Adrenal gland (tissue), 12 donors: ENCODE measurements around the gene TOM1L1. TPM values are rescaled to one million over a fixed set of nuclear protein-coding genes. Genes with fewer than 3 reads are reported as not detected.

ENCODE experiments used
- DNase-seq, 7 donors: peaks; one replicate each; pipeline ENCODE4 v3.0.0-alpha.2; 2019 to 2020
- H3K27ac ChIP-seq, 5 donors: fragments of 200-600 bp; sonication (generic) in 4 of 5; 1 replicate in 3 of 5; 2 replicates in 2 of 5; pipeline versions ENCODE4 v1.5.1 to v1.8.0; 2016 to 2020; ENCODE audit warnings: mild to moderate bottlenecking in 1 of 5
- H3K27me3 ChIP-seq: fragments of 200-600 bp; 2 replicates; pipeline ENCODE4 v1.8.0; 2021
- H3K36me3 ChIP-seq, 2 donors: fragments of 200-600 bp; replicated peaks in 1 of 2; 1 replicate in 1 of 2; 2 replicates in 1 of 2; pipeline versions ENCODE4 v1.5.1 to v1.8.0; 2018 to 2022
- H3K4me1 ChIP-seq, 2 donors: fragments of 200-600 bp; replicated peaks in 1 of 2; 1 replicate in 1 of 2; 2 replicates in 1 of 2; pipeline versions ENCODE4 v1.5.1 to v1.8.0; 2018 to 2021
- H3K4me3 ChIP-seq, 4 donors: fragments of 200-600 bp; sonication (generic) in 3 of 4; one replicate each; pipeline ENCODE4 v1.5.1; 2016 to 2018
- H3K9me3 ChIP-seq, 3 donors: fragments of 200-600 bp; sonication (generic) in 1 of 3; replicated peaks in 1 of 3; 1 replicate in 2 of 3; 2 replicates in 1 of 3; pipeline versions ENCODE4 v1.5.1 to v1.8.0; 2016 to 2021
- POLR2A ChIP-seq, 2 donors: fragments of 450-650 bp; IDR thresholded peaks; one replicate each; pipeline ENCODE4 v1.6.1; 2017; ENCODE audit warnings: antibody characterized with exemption in 2 of 2, mild to moderate bottlenecking in 2 of 2, moderate library complexity in 1 of 2
- WGBS, 4 donors: extraction: QIAGEN DNeasy Blood & Tissue Kit in 2 of 4; methylation state at CpG; one replicate each; pipeline versions ENCODE4 v1.1.5 to v1.1.7; 2013 to 2017; 5-methylcytosine and 5-hydroxymethylcytosine counted together
- intact Hi-C, 2 donors: fragments of 100-400 bp; cut with DNase I; formaldehyde crosslinking; loops; one replicate each; pipeline versions ENCODE4 v1.14.1 to v1.15.0; 2022 to 2023
- polyA plus RNA-seq, 3 donors: library from polyadenylated mRNA; stranded (reverse); fragments of 200-250 nt in 2 of 3; fragments of 350-450 nt in 1 of 3; fragmentation: Illumina TruSeq in 1 of 3; extraction: RNeasy Lipid Tissue Mini Kit (QIAGEN cat#74804) in 1 of 3; gene quantifications; one replicate each; pipeline ENCODE4 v1.2.3, GENCODE V29; 2013 to 2014
- total RNA-seq, 9 donors: library from RNA; depleted of rRNA in 4 of 9; stranded (reverse); fragments of >200 nt in 4 of 9; fragments of 120-200 nt in 1 of 9; fragmentation: NEBNext Ultra II Directional in 1 of 9; extraction: Animal tissue kit (Norgen Biotek cat#: 25700) in 1 of 9; gene quantifications; one replicate each; pipeline versions ENCODE4 v1.1.0 to v1.2.4, GENCODE V29; 2013 to 2023
- TF ChIP-seq, protein P1 (sequence below), 6 experiments: fragments of 450-650 bp in 4 of 6; fragments of 200-600 bp in 2 of 6; sonication (generic) in 1 of 6; IDR thresholded peaks; 1 replicate in 5 of 6; 2 replicates in 1 of 6; pipeline versions ENCODE4 v1.5.1 to v1.8.0; 2016 to 2021; ENCODE audit warnings: antibody characterized with exemption in 6 of 6, mild to moderate bottlenecking in 2 of 6, moderate library complexity in 1 of 6
- donor health status: healthy with polysubstance abuse.
- donor health status: Bipolar disorder and iron deficiency.
- donor health status: DM: yes; HTN: yes; CAD: no.
- donor health status: DM: no; HTN: no; CAD: no.
- donor health status: DM: no; HTN: no; CAD: no.
- donor health status: DM: yes; HTN: yes; CAD: no.

TOM1L1 gene
- total and polyA plus RNA-seq, 12 donors, result 8.1 to 44.0 (median 31.9) TPM

DNA sequence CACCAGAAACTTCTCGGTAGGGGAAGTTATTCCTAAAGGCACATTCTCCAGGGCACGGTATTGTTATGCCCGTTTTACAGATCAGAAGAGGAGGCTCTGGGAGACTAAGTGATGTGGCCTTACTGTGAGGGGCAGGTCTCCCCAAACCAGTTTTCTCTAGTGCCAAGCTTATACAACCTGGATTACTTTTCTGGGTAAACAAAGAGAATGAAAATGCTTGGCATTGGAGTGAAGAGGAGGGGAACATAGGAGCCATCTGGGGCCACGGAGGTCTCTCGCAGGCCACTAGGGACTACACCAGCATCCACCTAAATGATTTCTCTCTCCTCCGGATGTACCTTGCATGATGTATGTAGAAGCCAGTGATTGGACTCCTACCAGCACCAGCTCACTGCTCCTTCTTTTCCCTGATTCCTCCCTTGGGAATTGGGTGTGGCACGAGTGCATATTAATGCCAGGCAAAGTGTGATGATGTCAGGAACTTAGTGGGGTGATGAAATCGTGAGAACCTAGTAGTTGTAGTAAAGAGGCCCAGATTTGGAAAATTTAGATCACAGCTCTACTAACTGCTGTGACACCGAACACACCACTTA, 674 bp downstream of the TOM1L1 start:
- WGBS, 4 donors, result 52 to 63% (median 53%) methylated on average over 9 of the region's 9 CpGs
- Histone ChIP-seq H3K36me3 (no peaks in the 10 kb centered on the region), H3K27ac (peak overlapping the region in 1 of 5 donors; percentile 30), H3K4me3 (peak overlapping the region in 2 of 4 donors; percentile 38 to 63), H3K27me3 (no peaks in the 10 kb centered on the region), H3K4me1 (peaks cover 5 to 12% of the 10 kb centered on the region in 2 donors), H3K9me3 (no peaks in the 10 kb centered on the region)
- DNase-seq, result peak in 1 of 7 donors; percentile 9
- intact Hi-C loops, result no loop called here
- TF ChIP-seq, protein P1, sequence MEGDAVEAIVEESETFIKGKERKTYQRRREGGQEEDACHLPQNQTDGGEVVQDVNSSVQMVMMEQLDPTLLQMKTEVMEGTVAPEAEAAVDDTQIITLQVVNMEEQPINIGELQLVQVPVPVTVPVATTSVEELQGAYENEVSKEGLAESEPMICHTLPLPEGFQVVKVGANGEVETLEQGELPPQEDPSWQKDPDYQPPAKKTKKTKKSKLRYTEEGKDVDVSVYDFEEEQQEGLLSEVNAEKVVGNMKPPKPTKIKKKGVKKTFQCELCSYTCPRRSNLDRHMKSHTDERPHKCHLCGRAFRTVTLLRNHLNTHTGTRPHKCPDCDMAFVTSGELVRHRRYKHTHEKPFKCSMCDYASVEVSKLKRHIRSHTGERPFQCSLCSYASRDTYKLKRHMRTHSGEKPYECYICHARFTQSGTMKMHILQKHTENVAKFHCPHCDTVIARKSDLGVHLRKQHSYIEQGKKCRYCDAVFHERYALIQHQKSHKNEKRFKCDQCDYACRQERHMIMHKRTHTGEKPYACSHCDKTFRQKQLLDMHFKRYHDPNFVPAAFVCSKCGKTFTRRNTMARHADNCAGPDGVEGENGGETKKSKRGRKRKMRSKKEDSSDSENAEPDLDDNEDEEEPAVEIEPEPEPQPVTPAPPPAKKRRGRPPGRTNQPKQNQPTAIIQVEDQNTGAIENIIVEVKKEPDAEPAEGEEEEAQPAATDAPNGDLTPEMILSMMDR (IDR thresholded peaks at IDR 0.05), result no peak
- no peak for TF ChIP-seq POLR2A (IDR thresholded peaks at IDR 0.05)

DNA sequence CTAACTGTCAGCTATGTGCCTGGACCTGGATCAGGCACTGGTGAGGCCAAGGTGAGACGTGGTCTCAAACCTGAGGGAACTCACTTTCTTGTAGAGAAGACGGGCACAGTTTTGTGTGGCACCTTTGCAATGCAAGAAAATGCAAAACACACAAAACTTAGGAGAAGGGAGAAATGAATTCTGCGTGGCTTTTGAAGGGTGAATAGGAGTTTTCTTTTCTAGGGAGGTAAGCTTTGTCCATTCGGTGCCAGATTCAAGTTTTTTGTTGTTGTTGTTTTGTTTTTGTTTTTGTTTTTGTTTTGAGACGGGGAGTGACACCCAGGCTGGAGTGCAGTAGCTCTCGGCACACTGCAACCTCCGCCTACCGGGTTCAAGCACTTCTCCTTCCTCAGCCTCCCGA, 1.4 kb downstream of the TOM1L1 start:
- no peak for DNase-seq
- Histone ChIP-seq H3K4me3 (no peak overlapping the region), H3K9me3 (no peaks in the 10 kb centered on the region), H3K27me3 (no peaks in the 10 kb centered on the region), H3K27ac (no peak overlapping the region), H3K36me3 (no peaks in the 10 kb centered on the region), H3K4me1 (peaks cover 5 to 12% of the 10 kb centered on the region in 2 donors)
- no peak for TF ChIP-seq POLR2A (IDR thresholded peaks at IDR 0.05)
- TF ChIP-seq, protein P1 (IDR thresholded peaks at IDR 0.05), result no peak
- WGBS, 4 donors, result 91 to 95% (median 94%) methylated on average over 9 of the region's 9 CpGs
- intact Hi-C loops, result no loop called here

DNA sequence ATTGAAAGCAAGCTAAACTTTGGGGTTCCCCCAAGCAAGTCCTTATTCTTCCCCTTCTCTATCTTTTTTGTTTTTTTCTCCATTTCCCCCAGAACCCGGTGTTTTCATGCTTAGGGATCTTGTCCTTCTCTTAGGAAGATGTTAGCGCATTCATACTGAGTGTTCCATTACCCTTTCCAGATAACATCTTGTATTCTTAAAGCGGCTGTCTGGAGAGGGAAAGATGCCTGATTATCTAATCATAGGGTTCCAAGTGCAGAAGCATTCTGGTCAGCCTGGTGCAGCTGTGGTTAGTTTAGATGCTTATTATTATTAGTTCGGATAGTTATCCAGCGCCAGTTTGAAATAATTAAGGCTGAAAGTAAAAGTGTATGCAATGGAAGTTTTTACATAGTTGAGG, 2.0 kb downstream of the TOM1L1 start:
- intact Hi-C loops, result no loop called here
- Histone ChIP-seq H3K4me3 (no peak overlapping the region), H3K4me1 (peaks cover 5 to 12% of the 10 kb centered on the region in 2 donors), H3K9me3 (no peaks in the 10 kb centered on the region), H3K27me3 (no peaks in the 10 kb centered on the region), H3K27ac (no peak overlapping the region), H3K36me3 (no peaks in the 10 kb centered on the region)
- WGBS, 4 donors, result 76 to 88% (median 85%) methylated on average over 5 of the region's 5 CpGs
- DNase-seq, result no peak
- TF ChIP-seq POLR2A (IDR thresholded peaks at IDR 0.05), result no peak

DNA sequence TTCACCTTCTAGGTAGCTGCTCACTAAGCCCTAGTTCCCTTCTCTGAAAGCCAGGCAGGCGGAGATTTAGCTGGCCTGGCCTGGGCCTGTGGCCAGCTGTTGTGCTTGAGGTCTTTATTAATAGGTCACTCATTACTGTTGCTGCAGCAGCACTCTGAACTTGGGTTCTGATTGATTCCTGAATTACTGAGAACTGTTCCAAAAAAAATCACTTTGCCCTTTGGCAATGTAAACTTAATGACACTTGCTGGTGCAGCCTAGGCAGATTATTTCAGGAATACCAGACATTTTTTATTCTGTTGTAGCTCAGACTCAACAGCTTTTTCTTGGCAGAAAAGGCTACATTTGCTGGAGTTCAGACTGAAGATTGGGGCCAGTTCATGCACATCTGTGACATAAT, 2.7 kb downstream of the TOM1L1 start:
- intact Hi-C loops, result no loop called here
- Histone ChIP-seq H3K36me3 (no peaks in the 10 kb centered on the region), H3K4me3 (no peak overlapping the region), H3K4me1 (peaks cover 5 to 12% of the 10 kb centered on the region in 2 donors), H3K9me3 (no peaks in the 10 kb centered on the region), H3K27ac (no peak overlapping the region), H3K27me3 (no peaks in the 10 kb centered on the region)
- TF ChIP-seq POLR2A (IDR thresholded peaks at IDR 0.05), result no peak
- TF ChIP-seq, protein P1 (IDR thresholded peaks at IDR 0.05), result no peak
- peak; percentile 40 to 75 (median 54) for DNase-seq
- WGBS, 4 donors, result 19 to 25% (median 21%) methylated on average over 1 of the region's 1 CpG

DNA sequence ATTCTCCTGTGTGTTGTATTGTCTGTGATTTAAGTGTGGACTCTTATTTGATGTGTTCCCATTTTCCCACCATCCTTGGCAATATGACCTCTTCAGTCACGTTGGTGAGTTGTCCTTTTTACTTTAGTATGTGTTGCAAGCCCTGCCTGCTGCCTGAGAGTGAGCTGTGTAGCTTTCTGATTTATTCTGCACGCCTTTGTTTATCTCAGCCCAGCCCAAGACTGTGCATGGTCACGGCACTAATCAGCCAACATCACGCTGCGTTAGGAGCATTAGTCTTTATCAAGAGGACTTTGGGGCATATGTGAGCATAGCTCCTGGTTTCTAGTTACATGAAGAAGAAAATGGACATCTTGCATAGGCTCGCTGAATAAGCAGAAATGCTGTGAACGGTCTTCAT, 6.0 kb downstream of the TOM1L1 start:
- no peak for TF ChIP-seq POLR2A (IDR thresholded peaks at IDR 0.05)
- TF ChIP-seq, protein P1 (IDR thresholded peaks at IDR 0.05), result no peak
- no peak for DNase-seq
- no peaks in the 10 kb centered on the region for H3K27me3 ChIP-seq
- WGBS, 4 donors, result 86 to 95% (median 91%) methylated on average over 7 of the region's 7 CpGs
- H3K4me1 ChIP-seq, result no peaks in the 10 kb centered on the region
- H3K9me3 ChIP-seq, result no peaks in the 10 kb centered on the region
- intact Hi-C loops, result no loop called here
- H3K4me3 ChIP-seq, result no peak overlapping the region
- no peaks in the 10 kb centered on the region for H3K36me3 ChIP-seq
- H3K27ac ChIP-seq, result no peak overlapping the region
